Kasumi-1 (cell line): ENCODE measurements around the gene MEIS2.

Source experiments
- DNase-seq, 2 experiments: peaks; one replicate each; lab custom pipeline; 2025; lab: John Stamatoyannopoulos, UW

The MEIS2 gene

GRCh38 chr15:36932070-36932469 lies 168.3 kb downstream of the MEIS2 start:
- DNase-seq, result no peak

GRCh38 chr15:36931434-36931833 lies 168.9 kb downstream of the MEIS2 start:
- DNase-seq, result no peak

GRCh38 chr15:36926427-36926825 lies 173.9 kb downstream of the MEIS2 start:
- no peak for DNase-seq

GRCh38 chr15:36925653-36926426 lies 174.5 kb downstream of the MEIS2 start:
- DNase-seq, result no peak

- no peak for DNase-seq
These were observed 175.3 kb downstream of the MEIS2 start for GRCh38 chr15:36925049-36925448.

GRCh38 chr15:36924034-36924433 lies 176.3 kb downstream of the MEIS2 start:
- no peak for DNase-seq

- DNase-seq, result no peak
These were observed 178.8 kb downstream of the MEIS2 start for GRCh38 chr15:36921484-36922091.

- no peak for DNase-seq
These were observed 182.7 kb downstream of the MEIS2 start for GRCh38 chr15:36917411-36918267.

- DNase-seq, result no peak
These were observed 185.2 kb downstream of the MEIS2 start for GRCh38 chr15:36914960-36915808.

GRCh38 chr15:36914466-36914865 lies 185.9 kb downstream of the MEIS2 start:
- DNase-seq, result no peak

- DNase-seq, result no peak
These were observed 188.0 kb downstream of the MEIS2 start for GRCh38 chr15:36912311-36912712.

- DNase-seq, result peak; percentile 3 to 25
These were observed 188.9 kb downstream of the MEIS2 start for GRCh38 chr15:36911322-36911944.

GRCh38 chr15:36908991-36909390 lies 191.4 kb downstream of the MEIS2 start:
- DNase-seq, result no peak

- DNase-seq, result no peak
These were observed 193.1 kb downstream of the MEIS2 start for GRCh38 chr15:36907295-36907694.

- DNase-seq, result no peak
These were observed 194.4 kb downstream of the MEIS2 start for GRCh38 chr15:36905908-36906307.

GRCh38 chr15:36904715-36905114 lies 195.6 kb downstream of the MEIS2 start:
- DNase-seq, result no peak

GRCh38 chr15:36903922-36904556 lies 196.3 kb downstream of the MEIS2 start:
- DNase-seq, result no peak

GRCh38 chr15:36903195-36903594 lies 197.2 kb downstream of the MEIS2 start:
- DNase-seq, result no peak

GRCh38 chr15:36901012-36901411 lies 199.3 kb downstream of the MEIS2 start:
- DNase-seq, result no peak

GRCh38 chr15:36899696-36900095 lies 200.7 kb downstream of the MEIS2 start:
- no peak for DNase-seq
